ENCODE data around the gene RPL38.

DNA sequence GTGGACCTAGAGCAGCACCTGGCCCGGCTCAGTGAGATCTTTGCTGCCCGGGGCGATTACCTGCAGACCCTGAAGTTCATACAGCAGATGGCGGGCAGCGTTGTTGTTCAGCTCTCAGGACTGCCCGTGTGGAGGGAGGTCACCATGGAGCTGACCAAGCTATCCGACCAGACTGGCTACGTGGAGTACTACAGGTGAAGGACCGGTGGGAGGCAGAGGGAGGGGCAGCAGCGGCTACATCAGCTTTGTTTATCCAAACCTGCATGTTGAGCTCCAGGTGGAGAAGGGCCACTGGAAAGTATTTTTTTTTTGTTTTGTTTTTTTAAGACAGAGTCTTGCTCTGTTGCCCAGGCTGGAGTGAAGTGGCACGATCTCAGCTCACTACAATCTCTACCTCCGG lies 33.8 kb downstream of the RPL38 start:
- TF ChIP-seq POLR2AphosphoS5 (IDR thresholded peaks at IDR 0.05; ENCODE audit: insufficient read depth in 1 of 2, low read depth in 1 of 2) (no peak), POLR2A (IDR thresholded peaks at IDR 0.05) (no peak)
- TF ChIP-seq, protein P1, sequence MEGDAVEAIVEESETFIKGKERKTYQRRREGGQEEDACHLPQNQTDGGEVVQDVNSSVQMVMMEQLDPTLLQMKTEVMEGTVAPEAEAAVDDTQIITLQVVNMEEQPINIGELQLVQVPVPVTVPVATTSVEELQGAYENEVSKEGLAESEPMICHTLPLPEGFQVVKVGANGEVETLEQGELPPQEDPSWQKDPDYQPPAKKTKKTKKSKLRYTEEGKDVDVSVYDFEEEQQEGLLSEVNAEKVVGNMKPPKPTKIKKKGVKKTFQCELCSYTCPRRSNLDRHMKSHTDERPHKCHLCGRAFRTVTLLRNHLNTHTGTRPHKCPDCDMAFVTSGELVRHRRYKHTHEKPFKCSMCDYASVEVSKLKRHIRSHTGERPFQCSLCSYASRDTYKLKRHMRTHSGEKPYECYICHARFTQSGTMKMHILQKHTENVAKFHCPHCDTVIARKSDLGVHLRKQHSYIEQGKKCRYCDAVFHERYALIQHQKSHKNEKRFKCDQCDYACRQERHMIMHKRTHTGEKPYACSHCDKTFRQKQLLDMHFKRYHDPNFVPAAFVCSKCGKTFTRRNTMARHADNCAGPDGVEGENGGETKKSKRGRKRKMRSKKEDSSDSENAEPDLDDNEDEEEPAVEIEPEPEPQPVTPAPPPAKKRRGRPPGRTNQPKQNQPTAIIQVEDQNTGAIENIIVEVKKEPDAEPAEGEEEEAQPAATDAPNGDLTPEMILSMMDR (IDR thresholded peaks at IDR 0.05), result no peak
